Choroid plexus epithelial cell (primary cell): Measurements from ENCODE around the gene SCAF4.
"Not testable (repeated sequence)": the region's sequence is repeated elsewhere in the genome, so short reads cannot be mapped to it uniquely, and the experiment has no call there.

Experiments used
- DNase-seq: peaks from one replicate; pipeline ENCODE4 v3.0.0-alpha.2; 2010; ENCODE audit warnings: low read depth
- H3K4me3 ChIP-seq: 2 replicates; pipeline ENCODE4 v1.5.1; 2011; ENCODE audit warnings: low read depth, mild to moderate bottlenecking, control low read depth, low read length, moderate library complexity
- CTCF ChIP-seq: conservative IDR thresholded peaks from 2 replicates; pipeline ENCODE4 v1.5.1; 2011; ENCODE audit warnings: low read depth, mild to moderate bottlenecking, control low read depth, inconsistent platforms, low read length, moderate library complexity

The SCAF4 gene

GRCh38 chr21:31659536-31660258 is 72.2 kb downstream of the SCAF4 start, which contains the start of gene SOD1:
TSS of gene SOD1 (plus strand) at chr21:31659693. CDS start at chr21:31659770, 77 bp downstream.
- TF ChIP-seq CTCF = no peak
- H3K4me3 ChIP-seq = peak within 1 kb of the TSS; percentile 95
- DNase-seq = peak; percentile 95

GRCh38 chr21:31659286-31659535 is 72.7 kb downstream of the SCAF4 start:
- H3K4me3 ChIP-seq = peak overlapping the region; percentile 95
- no peak for TF ChIP-seq CTCF
- DNase-seq = no peak

- no peak for TF ChIP-seq CTCF
- no peak for DNase-seq
- no peak overlapping the region for H3K4me3 ChIP-seq
These were observed 73.9 kb downstream of the SCAF4 start for GRCh38 chr21:31658053-31658452.

- TF ChIP-seq CTCF = no peak
- peak; percentile 42 for DNase-seq
- no peak overlapping the region for H3K4me3 ChIP-seq
These were observed 75.5 kb downstream of the SCAF4 start for GRCh38 chr21:31656199-31657095.

GRCh38 chr21:31654821-31655580 is 76.9 kb downstream of the SCAF4 start:
- not testable (repeated sequence) for H3K4me3 ChIP-seq, DNase-seq

GRCh38 chr21:31654340-31654739 is 77.6 kb downstream of the SCAF4 start:
- H3K4me3 ChIP-seq = no peak overlapping the region
- TF ChIP-seq CTCF = no peak
- no peak for DNase-seq

GRCh38 chr21:31651491-31651890 is 80.4 kb downstream of the SCAF4 start:
- DNase-seq, H3K4me3 ChIP-seq: not testable (repeated sequence)
